Glomerular visceral epithelial cell (primary cell): ENCODE measurements around the gene PRICKLE2.

Experiments used
- DNase-seq: peaks from one replicate; pipeline ENCODE4 v3.0.0-alpha.2; 2016; ENCODE audit errors: extremely low spot score

The PRICKLE2 gene

DNA sequence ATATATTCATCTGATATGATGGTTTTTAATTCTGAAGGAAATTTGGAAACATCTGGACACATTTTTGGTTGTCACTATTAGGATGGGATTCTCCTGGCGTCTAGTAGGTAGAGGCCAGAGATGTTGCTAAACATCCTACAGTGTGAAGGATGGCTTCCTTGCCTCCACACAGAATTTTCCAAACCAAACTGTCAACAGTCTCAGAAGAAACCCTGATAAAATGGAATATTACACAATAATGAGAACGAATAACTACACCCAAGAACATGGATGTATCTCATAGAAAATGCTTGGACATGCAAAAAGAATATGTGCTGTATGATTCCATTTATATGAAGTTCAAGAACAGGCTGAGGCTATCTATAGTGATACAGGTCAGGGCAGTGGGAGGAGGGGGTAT lies 122.1 kb downstream of the PRICKLE2 start:
- DNase-seq = no peak

DNA sequence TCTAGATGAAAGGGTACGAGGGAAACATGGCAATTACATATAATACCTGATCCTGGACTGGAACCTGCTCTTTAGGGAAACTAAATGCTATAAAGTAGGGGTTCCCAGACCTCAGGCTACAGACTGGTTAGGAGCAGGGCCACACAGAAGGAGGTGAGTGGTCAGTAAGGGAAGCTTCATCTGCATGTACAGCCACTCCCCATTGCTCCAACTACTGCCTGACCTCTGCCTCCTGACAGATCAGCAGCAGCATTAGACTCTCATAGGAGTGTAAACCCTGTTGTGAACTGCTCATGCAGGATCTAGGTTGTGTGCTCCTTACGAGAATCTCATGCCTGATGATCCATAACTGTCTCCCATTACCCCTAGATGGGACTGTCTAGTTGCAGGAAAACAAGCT lies 123.1 kb downstream of the PRICKLE2 start:
- DNase-seq = no peak

DNA sequence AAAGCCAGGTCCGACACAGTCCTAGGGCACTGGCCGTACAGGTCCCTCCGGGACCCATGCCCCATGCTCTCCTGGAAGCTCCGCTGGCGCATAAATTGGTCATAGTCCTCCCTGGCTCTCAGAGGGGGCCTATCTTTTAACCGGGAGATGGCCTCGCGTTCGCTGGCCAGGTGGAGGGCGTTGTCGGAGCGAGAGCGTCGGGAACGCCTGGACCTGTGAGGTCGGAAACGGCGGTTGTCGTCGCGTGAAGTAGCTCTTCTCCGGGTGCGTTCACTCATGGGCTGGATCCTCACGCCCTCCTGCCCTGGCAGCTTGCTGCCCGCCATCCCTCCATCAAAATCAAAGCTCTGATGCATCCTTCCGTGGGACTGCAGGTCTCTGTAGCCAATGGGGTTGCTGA lies 126.0 kb downstream of the PRICKLE2 start:
- DNase-seq = no peak

DNA sequence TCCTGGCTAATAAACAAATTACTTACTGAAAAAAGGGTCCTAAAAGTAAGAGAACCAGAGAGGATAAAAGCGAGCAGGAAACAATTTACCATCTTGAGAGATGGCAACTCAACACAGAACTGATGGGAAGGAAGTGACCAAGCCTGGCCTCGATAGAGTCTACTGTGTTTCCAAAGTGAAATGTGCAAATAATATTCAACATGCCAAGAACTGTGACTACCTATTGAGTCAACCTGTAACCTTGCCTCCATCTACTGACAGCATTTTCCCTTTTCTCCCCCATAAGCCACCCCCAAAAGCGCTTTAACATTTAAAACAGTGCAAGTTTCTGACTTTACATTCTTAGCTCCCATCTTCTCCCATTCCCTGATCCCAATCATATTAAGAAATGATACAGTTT lies 126.6 kb downstream of the PRICKLE2 start:
- no peak for DNase-seq

DNA sequence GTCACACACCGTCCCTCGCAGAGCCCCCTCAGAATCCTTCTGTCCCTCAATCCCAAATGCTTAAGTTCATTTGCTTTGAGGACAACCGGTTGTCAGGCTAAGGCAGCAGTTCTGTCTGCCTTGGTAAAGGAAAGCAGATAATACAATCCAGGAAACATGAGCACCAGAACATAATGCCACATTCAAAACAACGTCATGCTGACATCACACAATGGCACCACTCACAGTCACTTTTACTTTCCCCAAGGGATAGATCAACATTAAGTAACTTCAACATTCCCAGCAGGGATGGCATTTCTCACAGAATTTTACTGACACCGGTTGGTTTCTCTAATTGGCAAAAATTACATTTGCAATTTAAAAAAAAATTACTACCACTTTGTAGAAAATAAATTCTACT lies 127.3 kb downstream of the PRICKLE2 start:
- DNase-seq = no peak

DNA sequence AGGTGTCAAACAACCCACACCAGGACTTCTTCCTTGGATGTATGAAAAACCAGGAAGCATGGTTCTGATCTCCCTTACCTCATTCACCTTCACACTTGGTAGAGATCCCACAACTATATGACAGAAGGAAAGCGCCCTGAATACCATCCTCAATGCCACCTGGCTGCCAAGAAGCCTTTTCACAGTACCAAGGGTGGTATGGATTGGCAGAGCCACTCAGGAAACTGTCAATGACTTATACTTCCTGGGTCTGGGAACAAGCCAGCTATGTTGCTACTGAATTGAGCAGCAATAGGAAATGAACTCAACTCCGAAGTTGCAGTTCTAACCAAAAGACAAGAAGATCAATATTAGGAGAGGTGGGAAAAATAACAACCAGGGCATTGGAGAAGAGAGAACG lies 129.5 kb downstream of the PRICKLE2 start:
- DNase-seq = no peak

DNA sequence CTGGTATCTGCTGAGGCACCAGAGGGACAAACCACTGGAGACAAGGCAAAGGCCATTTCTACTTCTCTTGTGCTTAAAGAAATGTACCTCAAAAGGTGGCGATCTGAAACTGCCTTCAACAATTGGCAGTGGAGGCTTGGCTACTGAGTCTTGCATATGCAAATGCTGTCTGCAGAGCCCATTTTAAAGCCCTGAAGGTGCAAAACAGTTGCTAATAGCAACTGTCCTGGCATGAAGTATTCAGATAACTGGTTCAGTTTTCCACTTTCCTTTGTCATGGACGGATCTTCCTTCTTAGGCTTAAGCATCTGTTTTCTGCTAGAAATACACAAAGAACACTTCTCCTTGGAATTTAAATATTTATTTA lies 130.6 kb downstream of the PRICKLE2 start:
- DNase-seq = no peak

DNA sequence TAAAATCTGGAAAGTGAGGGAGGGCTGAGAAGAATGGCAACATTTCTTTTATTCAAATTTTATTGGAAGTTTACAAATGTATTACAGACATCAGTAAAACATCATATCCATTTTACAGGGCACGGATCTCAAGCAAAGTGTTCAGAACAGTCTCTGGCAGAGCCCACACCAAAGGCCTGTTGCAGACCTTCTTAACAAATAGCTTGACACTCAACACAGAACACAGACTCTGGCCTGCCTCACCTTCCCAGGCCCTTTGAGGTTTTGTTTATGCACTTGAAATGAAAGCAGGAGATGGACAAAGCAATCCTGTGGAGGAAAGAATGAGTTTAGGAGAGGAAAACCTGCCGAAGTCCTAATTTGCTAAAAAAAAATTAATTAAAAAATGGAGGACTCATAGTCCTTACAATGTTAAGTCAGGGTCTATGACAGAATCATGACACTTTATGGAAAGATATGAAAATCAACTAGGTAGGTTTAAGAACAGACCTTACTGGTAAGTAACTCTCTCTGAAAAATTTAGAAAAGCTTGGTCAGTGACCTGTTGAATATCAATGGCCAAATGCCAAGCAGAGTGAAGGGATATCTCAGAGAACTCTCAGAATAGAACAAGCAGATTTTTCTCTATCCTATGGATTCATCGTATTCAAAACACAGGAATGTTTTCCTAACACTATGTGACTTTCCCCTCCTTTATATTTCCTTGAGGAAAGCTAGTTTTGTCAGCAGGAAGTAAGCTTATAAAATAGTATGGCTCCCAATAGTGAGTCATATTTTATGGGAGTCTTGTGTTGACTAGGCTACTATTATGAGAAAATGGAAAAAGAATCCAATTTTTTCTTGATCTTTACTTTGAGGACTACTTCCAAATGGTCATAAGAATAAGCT lies 131.2 kb downstream of the PRICKLE2 start:
- DNase-seq = no peak

DNA sequence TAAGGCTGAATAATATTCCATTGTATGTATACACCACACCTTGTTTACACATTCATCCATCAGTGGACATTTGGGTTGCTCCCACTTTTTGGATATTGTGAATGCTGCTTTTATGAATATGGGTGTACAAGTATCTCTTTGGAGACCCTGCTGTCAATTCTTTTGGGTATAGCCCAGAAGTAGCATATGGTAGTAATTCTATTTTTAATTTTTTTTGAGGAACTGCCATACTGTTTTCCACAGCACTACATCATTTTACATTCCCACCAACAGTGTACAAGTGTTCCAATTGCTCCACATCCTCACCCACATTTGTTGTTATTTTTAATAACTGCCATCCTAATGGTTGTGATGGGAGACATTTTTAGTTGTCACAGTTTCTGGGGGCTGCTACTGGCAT lies 132.1 kb downstream of the PRICKLE2 start:
- DNase-seq = no peak

DNA sequence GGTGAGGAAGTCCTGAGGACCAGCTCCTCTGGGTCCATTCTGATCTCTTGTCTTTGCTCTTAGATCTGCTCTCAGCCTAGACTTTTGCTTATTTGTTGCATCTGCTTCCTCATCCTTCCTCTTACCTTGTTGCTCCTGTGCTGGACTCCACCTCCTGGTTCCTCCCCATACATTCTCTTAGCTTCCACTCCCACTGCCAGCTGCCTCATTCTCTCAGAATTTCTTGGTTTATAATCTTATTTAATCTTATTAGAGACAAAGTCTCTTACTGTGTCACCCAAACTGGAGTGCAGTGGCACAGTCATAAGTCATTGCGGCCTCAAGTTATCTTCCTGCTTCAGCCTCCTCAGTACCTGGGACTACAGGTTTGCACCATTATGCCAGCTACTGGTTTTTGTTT lies 133.8 kb downstream of the PRICKLE2 start:
- DNase-seq = no peak

DNA sequence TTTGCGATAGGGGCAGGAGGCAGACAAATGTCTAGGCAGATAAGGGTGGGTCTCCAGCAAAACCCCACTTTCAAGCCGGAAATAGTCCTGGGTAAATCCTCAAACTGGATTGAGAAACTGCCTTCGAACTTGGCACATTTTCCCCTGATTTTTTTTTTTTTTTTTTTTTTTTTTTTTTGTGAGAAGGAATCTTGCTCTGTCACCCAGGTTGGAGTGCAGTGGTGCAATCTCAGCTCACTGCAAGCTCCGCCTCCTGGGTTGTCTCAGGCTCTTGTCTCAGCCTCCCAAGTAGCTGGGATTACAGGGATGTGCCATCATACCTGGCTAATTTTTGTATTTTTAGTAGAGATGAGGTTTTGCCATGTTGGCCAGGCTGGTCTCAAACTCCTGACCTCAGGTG lies 135.9 kb downstream of the PRICKLE2 start:
- peak; percentile 21 for DNase-seq

DNA sequence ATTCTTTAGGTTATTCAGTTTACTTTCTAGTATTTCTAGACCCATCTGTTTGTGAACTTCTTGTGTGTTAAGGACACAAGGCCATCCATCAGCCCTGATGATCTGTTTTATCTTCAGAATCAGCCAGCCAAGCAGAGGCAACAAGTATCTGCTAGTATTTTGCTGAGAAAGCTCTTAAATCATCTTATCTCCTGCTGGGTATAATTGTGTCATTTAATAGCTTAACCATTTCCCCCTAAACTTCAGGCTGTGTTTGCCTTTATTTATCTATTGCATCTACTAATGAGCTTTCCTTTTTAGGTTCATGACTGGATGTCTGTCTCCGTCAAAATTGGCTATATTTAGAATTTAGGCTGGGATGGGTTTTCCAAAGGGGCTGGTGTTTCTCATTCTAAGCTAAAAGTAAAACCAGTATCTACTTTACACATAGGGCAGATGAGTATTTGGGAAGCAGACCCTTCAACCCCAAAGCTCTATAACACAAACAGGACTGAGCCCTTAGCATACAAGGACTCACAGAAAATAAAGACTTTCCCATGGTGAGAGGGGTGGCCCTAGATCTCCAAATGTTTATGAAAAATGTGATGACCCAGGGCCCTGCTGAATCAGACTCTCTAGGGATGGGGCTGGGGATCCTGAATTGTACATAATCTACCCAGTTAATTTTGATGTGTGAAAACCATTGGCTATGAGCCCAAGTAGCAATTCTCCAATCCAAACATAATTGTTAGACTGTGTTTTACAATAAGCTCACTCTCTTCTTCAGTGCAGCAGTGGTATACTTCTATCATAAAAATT lies 136.7 kb downstream of the PRICKLE2 start:
- no peak for DNase-seq

DNA sequence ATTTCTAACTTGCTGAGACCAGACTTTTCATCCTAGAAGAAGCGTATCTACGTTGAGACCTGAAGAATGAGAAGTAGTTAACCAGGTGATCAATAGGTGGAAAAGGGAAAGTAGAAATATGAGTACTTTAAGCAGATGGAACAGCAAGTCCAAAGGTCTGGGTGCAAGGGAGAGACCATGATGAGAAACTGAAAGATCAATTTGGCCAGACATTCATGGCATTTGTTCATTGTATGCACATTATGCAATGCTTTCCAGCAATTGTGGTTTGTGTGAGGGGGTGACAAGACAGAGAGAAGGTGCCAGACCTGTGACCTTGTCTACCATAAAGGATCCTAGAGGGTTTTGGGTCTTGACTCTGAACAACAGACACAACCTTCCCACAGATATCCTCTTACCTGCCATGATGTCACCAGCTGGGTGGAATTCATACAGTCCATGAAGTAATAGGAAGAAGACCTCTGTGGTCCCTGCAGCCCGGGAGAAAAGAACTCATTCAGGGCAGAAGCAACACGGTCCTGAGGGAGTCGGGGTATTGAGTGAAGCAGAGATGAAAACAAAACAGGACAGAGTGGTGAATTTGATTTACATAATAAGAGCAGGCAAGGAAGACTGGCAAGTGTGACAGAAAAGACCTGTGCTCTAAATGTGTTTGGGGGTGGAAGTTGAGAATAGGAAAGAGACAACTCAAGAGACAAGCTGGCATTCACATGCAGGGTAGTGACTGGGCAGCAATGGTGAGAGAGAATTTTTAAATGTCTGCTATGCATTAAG lies 138.6 kb downstream of the PRICKLE2 start:
- no peak for DNase-seq

DNA sequence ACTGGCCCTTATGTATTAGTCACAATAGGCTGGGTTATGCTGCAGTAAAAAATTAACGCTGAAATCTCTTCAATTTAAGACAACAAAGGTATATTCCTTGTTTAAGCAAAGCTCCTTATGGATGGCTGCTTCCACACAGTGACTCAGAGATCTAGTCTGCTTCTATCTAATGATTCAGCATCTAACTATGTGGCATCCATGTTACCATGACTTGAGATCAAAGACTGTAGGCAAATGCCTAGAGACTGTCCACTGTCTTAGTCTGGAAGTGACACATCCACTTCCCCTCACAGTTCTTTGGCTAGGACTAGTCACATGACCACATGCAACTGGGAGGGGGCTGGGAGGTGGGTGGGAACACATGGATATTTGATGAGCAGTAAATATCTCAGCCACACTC lies 140.6 kb downstream of the PRICKLE2 start:
- peak; percentile 97 for DNase-seq

DNA sequence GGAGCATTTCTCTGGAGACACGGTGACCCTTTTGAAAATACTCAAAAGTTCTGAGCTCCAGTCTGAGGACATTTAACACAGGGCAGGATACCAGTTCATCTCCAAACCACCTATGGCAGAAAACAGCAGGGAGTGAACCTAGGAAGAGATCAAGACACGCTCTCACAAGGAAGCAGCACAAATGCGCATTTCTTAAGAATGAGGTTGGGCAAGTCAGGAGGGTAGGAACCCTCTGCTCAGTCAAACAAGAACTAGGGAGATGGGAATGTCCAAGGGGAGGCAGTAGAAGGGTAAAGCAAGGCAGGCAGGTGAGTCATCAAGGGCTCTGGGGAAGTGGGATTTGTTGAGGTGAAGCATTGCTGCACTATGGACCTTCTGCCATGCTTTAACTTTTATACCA lies 141.7 kb downstream of the PRICKLE2 start:
- no peak for DNase-seq

DNA sequence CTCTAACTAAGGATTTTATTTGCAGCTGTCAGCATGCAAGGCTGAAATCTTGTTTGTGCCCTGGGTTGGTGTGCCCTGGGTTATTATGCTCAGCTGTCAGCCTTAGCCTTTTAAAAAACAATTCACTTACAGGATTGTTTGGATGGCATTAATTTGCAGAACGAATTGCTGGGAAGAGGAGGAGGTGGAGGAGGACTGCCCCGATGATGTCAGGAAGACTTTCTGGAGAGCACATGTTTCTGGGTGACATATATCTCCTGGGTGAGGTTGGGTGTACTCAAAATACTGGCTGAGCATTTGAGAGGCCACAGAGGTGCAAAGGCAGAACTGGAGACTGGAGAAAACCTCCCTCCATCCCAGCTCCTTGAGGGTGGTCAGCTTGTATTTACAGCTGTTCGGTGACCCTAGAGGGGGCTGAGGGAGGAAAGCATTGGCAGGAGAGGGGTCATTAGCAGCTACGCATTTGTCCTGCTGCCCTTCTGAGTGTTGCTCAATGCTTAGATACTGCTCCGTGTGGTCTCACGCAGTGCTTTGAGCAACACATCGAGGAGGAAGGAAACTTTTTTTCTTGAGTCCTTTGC lies 142.2 kb downstream of the PRICKLE2 start:
- no peak for DNase-seq

DNA sequence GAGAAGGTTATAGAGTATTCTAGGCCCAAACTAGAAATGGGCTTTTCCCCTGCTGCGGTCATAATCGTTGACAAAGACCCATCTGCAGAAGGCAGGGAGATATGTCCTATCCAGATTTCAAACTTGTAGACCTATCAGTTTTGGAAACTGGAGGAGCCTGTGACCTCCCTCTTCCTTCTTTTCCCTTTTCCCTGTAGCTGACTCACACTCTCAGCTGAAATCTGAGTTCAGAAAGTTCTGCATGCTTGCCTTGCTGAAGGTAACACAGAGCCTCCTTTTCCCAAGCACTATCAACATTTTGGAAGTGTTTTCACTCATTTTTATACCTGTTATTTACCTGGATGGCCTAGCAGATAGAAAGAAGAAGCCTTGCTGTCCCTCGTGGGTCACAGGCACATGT lies 142.9 kb downstream of the PRICKLE2 start:
- peak; percentile 20 for DNase-seq

DNA sequence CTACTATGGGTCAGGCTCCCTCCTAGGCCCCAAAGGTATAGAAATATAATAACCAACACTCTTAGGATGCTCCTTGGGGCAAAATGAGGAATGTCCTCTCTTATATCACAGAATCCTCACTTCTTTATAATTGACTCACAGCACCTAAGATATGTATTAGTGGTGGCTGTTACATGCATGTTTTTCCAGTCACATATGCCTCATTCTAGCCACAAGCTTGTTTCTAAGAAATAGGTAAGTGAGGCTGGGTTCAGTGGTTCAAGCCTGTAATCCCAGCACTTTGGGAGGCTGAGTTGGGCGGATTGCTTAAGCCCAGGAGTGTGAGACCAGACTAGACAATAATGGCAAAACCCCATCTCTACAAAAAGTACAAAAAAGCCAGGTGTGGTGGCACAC lies 144.0 kb downstream of the PRICKLE2 start:
- DNase-seq = no peak

DNA sequence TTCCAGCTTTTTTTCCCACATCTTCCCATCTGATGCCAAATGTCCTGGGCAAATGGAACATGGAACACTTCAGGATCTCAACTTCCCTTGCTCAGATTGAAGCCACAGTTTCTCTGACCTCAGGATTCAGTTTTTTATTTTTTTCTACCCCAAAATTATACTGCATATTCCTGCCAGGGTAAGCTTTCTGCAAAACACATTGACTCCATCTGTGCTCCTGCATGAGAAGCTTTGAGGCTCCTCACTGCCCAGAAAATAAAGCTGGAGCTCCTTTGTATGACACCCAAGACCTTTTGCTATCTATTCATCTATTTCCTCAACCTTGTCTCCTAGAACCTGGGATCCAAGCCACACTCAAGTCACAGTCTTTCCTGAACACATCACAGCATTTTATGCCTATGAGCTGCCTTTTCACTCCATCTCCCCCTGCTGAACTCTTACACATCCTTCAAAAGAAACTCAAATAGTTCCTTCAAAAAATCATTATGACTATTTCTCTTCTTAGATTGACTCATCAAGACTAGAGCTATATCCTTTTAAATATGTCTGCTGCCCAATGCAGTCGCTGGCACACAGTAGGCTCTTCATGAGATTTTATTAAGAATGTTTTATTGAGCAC lies 144.5 kb downstream of the PRICKLE2 start:
- DNase-seq = no peak

DNA sequence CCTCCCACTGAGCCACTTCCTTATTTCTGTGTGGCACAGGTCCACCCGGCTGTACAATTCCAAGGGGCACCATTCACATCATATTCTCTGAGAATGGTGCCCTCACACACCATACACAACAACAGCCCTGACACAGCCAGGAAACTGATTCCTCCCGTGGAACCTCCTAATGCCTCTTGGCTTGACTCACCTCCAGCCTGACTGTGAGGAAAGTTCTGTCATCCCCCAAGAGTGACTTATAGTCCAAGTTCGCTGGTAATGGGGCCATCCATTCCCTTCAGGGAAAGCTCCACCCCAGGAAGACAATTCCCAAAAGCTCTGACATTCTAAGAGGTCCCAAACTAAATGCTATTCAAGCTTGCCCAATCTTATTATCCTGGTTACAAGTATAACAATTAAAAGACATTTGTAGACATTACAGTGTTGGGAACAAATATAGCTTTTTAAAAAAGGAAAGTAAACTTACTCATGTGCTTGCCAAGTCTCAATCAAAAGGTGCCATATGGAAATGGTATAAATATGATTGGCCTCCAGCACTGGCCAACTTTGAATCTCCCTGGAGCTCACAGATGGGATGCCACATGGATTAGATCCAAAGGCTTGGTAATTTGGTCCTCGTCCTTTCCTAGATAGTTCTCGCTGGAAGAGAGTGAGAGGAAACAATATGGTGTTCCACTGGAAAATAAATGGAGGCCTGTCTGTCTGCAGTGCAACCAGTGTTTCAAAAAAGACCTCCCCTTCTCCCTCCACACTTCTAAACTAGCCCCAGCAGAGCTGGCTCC lies 145.7 kb downstream of the PRICKLE2 start:
- DNase-seq = no peak

DNA sequence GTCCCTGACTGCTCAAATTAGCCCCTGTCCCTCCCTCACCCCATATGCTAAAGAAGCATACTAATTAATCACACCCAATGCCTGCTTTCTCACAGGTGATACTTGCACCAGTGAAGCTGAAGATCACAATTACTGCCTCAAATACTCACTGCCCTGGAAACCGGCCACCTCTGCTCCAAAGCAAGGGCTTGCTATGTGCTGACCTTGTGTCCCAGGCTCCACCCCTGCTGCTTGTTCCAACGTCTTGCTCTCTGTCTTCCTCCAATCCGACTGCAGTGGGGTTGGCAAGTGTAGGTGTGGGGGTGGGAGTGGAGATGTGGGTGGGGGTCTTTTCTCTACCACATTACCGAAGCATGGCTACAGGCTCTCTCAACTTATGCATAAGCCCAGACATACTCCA lies 146.3 kb downstream of the PRICKLE2 start:
- DNase-seq = no peak
